Right lobe of liver (tissue), 6 donors: ENCODE results near the gene CSF1R. TPM values are rescaled to one million over a fixed set of nuclear protein-coding genes. Genes with fewer than 3 reads are reported as not detected.
A peak's percentile ranks its signal among the peaks of the same experiment; 100 is the strongest.

Experiments
- ATAC-seq, 4 donors: fragments of 200-7000 bp; cut with Tn5 transposase; one replicate each; pipeline ENCODE4 v1.9.1; 2020; ENCODE audit warnings: mild to moderate bottlenecking in 4 of 4, moderate library complexity in 4 of 4
- DNase-seq, 3 donors: peaks; one replicate each; pipeline ENCODE4 v3.0.0-alpha.2; 2020
- H3K27ac ChIP-seq, 3 donors: fragments of 200-600 bp; one replicate each; pipeline ENCODE4 v1.8.0; 2022
- H3K27me3 ChIP-seq, 2 donors: fragments of 200-600 bp; one replicate each; pipeline ENCODE4 v1.8.0; 2022
- H3K36me3 ChIP-seq, 4 donors: fragments of 200-600 bp; sonication (generic) in 1 of 4; one replicate each; pipeline versions ENCODE4 v1.5.1 to v1.8.0; 2017 to 2022; ENCODE audit warnings: control low read depth in 1 of 4
- H3K4me1 ChIP-seq, 4 donors: fragments of 200-600 bp; sonication (generic) in 1 of 4; one replicate each; pipeline versions ENCODE4 v1.5.1 to v1.8.0; 2017 to 2022; ENCODE audit warnings: control low read depth in 1 of 4
- H3K4me3 ChIP-seq, 3 donors: fragments of 200-600 bp; one replicate each; pipeline ENCODE4 v1.8.0; 2022
- H3K9me3 ChIP-seq, 4 donors: fragments of 200-600 bp; sonication (generic) in 1 of 4; one replicate each; pipeline versions ENCODE4 v1.5.1 to v1.8.0; 2017 to 2022; ENCODE audit warnings: control low read depth in 1 of 4
- POLR2A ChIP-seq: fragments of 450-650 bp; IDR thresholded peaks from one replicate; pipeline ENCODE4 v1.6.1; 2017; ENCODE audit warnings: antibody characterized with exemption, mild to moderate bottlenecking
- WGBS: methylation state at CpG from one replicate; pipeline ENCODE4 v1.1.6; 2018; ENCODE audit warnings: low coverage, low lambda C conversion rate; ENCODE audit not compliant: insufficient coverage; ENCODE audit errors: missing lambda C conversion rate; 5-methylcytosine and 5-hydroxymethylcytosine counted together
- intact Hi-C, 2 donors: fragments of 100-400 bp; cut with DNase I; formaldehyde crosslinking; loops; one replicate each; pipeline versions ENCODE4 v1.11.2 to v1.14.1; 2022
- total RNA-seq, 6 experiments: library from RNA; depleted of rRNA in 2 of 6; stranded (reverse); fragments of >200 nt in 2 of 6; fragmentation: NEBNext Ultra II Directional in 3 of 6; extraction: Animal tissue kit (Norgen Biotek cat#: 25700) in 3 of 6; gene quantifications; one replicate each; pipeline versions ENCODE4 v1.1.0 to v1.2.4, GENCODE V29; 2016 to 2023
- TF ChIP-seq, protein P1 (sequence below), 4 donors: fragments of 200-600 bp in 3 of 4; fragments of 450-650 bp in 1 of 4; IDR thresholded peaks; one replicate each; pipeline versions ENCODE4 v1.5.1 to v1.8.0; 2016 to 2022; ENCODE audit warnings: antibody characterized with exemption in 4 of 4, mild to moderate bottlenecking in 2 of 4
- donor health status: DM: no; HTN: yes; CAD: no.
- donor health status: DM: no; HTN: no; CAD: no.
- donor health status: DM: no; HTN: no; CAD: no.
- donor health status: DM: no; HTN: yes; CAD: no.
- donor health status: DM: no; HTN: yes; CAD: no.

Gene CSF1R
- total RNA-seq, 6 experiments from 2014 or later = 13.0 to 45.1 (median 16.3) TPM

- no peak overlapping the region for H3K27ac ChIP-seq
- H3K9me3 ChIP-seq = no peaks in the 10 kb centered on the region
- no peaks in the 10 kb centered on the region for H3K4me1 ChIP-seq
- DNase-seq (no peak), ATAC-seq (peak; percentile 45 to 69 (median 60))
- no peaks in the 10 kb centered on the region for H3K27me3 ChIP-seq
- peaks cover 0 to 10% (median 3%) of the 10 kb centered on the region in 4 donors for H3K36me3 ChIP-seq
- H3K4me3 ChIP-seq = no peak overlapping the region
- intact Hi-C loops = no loop called here
- TF ChIP-seq POLR2A = no peak
- TF ChIP-seq, protein P1, sequence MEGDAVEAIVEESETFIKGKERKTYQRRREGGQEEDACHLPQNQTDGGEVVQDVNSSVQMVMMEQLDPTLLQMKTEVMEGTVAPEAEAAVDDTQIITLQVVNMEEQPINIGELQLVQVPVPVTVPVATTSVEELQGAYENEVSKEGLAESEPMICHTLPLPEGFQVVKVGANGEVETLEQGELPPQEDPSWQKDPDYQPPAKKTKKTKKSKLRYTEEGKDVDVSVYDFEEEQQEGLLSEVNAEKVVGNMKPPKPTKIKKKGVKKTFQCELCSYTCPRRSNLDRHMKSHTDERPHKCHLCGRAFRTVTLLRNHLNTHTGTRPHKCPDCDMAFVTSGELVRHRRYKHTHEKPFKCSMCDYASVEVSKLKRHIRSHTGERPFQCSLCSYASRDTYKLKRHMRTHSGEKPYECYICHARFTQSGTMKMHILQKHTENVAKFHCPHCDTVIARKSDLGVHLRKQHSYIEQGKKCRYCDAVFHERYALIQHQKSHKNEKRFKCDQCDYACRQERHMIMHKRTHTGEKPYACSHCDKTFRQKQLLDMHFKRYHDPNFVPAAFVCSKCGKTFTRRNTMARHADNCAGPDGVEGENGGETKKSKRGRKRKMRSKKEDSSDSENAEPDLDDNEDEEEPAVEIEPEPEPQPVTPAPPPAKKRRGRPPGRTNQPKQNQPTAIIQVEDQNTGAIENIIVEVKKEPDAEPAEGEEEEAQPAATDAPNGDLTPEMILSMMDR (IDR thresholded peaks at IDR 0.05) = no peak
- 83% methylated on average over 4 of the region's 6 CpGs for WGBS
Measured at GRCh38 chr5:150058480-150059126, 27.8 kb downstream of the CSF1R start.

GRCh38 chr5:150057996-150058395 is 28.4 kb downstream of the CSF1R start:
- Histone ChIP-seq H3K4me3 (no peak overlapping the region), H3K9me3 (no peaks in the 10 kb centered on the region), H3K27me3 (no peaks in the 10 kb centered on the region), H3K36me3 (peaks cover 0 to 16% (median 7%) of the 10 kb centered on the region in 4 donors), H3K27ac (no peak overlapping the region), H3K4me1 (no peaks in the 10 kb centered on the region)
- WGBS = 56% methylated on average over 4 of the region's 5 CpGs
- DNase-seq (no peak), ATAC-seq (no peak)
- intact Hi-C loops = no loop called here
- TF ChIP-seq, protein P1 (IDR thresholded peaks at IDR 0.05) = no peak
- TF ChIP-seq POLR2A = no peak

- intact Hi-C loops = no loop called here
- H3K4me1 ChIP-seq = no peaks in the 10 kb centered on the region
- no peak overlapping the region for H3K4me3 ChIP-seq
- WGBS = no CpG with 5 or more reads among the region's 2 CpGs
- TF ChIP-seq POLR2A = no peak
- TF ChIP-seq, protein P1 (IDR thresholded peaks at IDR 0.05) = no peak
- DNase-seq = no peak
- H3K27me3 ChIP-seq = no peaks in the 10 kb centered on the region
- peaks cover 0 to 21% (median 11%) of the 10 kb centered on the region in 4 donors for H3K36me3 ChIP-seq
- H3K9me3 ChIP-seq = no peaks in the 10 kb centered on the region
- H3K27ac ChIP-seq = no peak overlapping the region
- no peak for ATAC-seq
Measured at GRCh38 chr5:150057511-150057910, 28.8 kb downstream of the CSF1R start.

GRCh38 chr5:150057052-150057451 is 29.3 kb downstream of the CSF1R start:
- DNase-seq (no peak), ATAC-seq (no peak)
- WGBS = 75% methylated on average over 2 of the region's 8 CpGs
- Histone ChIP-seq H3K4me3 (no peak overlapping the region), H3K36me3 (peaks cover 0 to 25% (median 13%) of the 10 kb centered on the region in 4 donors), H3K27ac (no peak overlapping the region), H3K4me1 (no peaks in the 10 kb centered on the region), H3K27me3 (no peaks in the 10 kb centered on the region), H3K9me3 (no peaks in the 10 kb centered on the region)
- TF ChIP-seq, protein P1 (IDR thresholded peaks at IDR 0.05) = no peak
- TF ChIP-seq POLR2A = no peak
- intact Hi-C loops = no loop called here
